ENCODE measurements around the gene SVEP1. TPM values are rescaled to one million over a fixed set of nuclear protein-coding genes. Genes with fewer than 3 reads are reported as not detected.

Gene SVEP1
- total RNA-seq, 4 donors from 2014 or later: 6.1 to 40.1 (median 17.3) TPM

DNA sequence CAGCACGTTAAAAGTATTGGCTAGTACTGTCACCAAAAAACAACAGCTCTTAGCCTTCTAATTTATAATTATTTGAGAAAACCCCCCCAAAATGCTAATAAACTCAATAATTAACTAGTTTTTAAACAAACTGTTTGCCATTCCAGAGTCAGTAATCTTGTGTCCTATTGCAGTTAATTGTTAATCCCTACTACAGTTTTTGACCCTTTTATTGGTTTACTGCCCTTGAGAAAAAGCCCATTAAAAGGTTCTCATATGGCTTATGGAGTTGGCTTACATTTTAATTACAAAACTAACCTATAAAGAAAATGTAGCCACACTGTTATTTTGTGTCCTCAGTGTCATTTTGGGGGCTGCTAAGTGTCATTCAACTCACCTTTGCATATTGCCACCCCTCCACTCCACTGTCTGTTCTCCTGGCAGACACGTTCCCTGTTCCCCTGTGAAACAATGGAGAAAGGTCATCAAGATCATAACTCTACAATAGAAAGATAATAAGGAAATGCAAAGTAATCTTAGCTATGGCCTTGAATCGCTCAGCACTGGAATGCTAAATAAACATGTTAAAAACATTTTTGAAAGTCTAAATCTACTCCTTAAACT is 190.3 kb downstream of the SVEP1 start:
- no peak overlapping the region for H3K27ac ChIP-seq
- no peaks in the 10 kb centered on the region for H3K27me3 ChIP-seq
- no peaks in the 10 kb centered on the region for H3K9me3 ChIP-seq
- TF ChIP-seq POLR2A (IDR thresholded peaks at IDR 0.05): no peak
- TF ChIP-seq, protein P1, sequence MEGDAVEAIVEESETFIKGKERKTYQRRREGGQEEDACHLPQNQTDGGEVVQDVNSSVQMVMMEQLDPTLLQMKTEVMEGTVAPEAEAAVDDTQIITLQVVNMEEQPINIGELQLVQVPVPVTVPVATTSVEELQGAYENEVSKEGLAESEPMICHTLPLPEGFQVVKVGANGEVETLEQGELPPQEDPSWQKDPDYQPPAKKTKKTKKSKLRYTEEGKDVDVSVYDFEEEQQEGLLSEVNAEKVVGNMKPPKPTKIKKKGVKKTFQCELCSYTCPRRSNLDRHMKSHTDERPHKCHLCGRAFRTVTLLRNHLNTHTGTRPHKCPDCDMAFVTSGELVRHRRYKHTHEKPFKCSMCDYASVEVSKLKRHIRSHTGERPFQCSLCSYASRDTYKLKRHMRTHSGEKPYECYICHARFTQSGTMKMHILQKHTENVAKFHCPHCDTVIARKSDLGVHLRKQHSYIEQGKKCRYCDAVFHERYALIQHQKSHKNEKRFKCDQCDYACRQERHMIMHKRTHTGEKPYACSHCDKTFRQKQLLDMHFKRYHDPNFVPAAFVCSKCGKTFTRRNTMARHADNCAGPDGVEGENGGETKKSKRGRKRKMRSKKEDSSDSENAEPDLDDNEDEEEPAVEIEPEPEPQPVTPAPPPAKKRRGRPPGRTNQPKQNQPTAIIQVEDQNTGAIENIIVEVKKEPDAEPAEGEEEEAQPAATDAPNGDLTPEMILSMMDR (IDR thresholded peaks at IDR 0.05): no peak
- H3K36me3 ChIP-seq: no peaks in the 10 kb centered on the region
- no peaks in the 10 kb centered on the region for H3K4me1 ChIP-seq
- DNase-seq: no peak
- no peak overlapping the region for H3K4me3 ChIP-seq

DNA sequence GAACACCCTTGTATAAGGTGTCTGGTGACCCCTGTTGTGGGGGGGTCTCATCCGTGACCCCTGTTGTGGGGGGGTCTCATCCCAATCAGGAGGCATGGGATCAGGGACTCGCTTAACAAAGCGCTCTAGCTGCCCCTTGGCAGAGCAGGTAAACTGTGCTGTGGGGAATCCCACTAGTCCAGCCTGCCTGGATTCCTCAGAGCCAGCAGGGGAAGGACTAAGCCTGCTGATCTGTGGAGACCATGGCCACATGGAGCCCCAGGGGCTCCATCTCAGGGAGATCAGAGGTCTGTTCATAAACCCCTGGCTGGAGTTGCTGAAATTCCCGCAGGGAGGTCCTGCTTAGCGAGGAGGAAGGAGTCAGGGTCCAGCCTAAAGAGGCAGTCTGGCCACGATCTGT is 196.1 kb downstream of the SVEP1 start:
- TF ChIP-seq, protein P1 (IDR thresholded peaks at IDR 0.05): no peak
- no peak for TF ChIP-seq POLR2A (IDR thresholded peaks at IDR 0.05)
- no peak for DNase-seq
- H3K36me3 ChIP-seq: no peaks in the 10 kb centered on the region
- H3K9me3 ChIP-seq: no peaks in the 10 kb centered on the region
- no peak overlapping the region for H3K27ac ChIP-seq
- no peaks in the 10 kb centered on the region for H3K27me3 ChIP-seq
- H3K4me3 ChIP-seq: no peak overlapping the region
- no peaks in the 10 kb centered on the region for H3K4me1 ChIP-seq

DNA sequence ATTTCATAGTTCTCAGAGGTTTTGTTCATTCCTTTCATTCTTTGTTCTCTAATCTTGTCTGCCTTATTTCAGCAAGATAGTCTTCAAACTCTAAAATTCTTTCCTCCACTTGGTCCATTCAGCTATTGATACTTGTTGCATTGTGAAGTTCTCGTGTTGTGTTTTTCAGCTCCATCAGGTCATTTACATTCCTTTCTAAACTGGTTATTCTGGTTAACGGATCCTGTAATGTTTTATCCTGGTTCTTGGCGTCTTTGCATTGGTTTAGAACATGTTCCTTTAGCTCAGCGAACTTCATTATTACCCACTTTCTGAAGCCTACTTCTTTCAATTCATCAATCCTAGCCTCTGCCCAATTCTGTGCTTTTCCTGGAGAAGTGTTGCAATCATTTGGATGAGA is 196.8 kb downstream of the SVEP1 start:
- no peaks in the 10 kb centered on the region for H3K4me1 ChIP-seq
- H3K4me3 ChIP-seq: no peak overlapping the region
- H3K9me3 ChIP-seq: no peaks in the 10 kb centered on the region

DNA sequence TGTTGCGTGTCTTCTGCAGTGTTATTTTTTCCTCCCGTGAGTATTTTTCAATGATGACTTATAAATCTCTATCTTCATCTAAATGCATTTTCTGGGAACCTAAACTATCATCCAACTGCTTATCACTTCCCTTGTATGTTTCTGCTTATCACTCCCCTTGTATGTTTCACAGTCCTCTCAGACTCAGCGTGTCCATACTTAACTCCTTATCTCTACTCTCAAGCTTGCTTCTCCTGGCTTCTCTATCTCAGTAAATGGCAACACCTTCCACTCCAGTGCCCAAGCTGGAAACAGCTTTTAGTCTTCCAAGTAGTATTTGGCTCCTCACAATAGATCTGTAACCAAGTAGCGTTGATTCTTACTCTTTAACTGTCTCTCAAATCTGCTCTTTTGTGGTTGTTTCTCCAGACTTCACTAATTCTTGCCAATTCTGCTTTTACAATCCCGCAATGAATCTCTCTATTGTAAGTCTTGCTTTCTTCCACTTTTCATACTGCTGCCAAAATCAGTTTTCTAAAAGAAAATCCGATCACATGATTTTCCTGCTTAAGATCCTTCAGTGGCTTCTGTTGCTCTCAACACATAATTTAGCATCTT is 208.0 kb downstream of the SVEP1 start:
- Histone ChIP-seq H3K9me3 (no peaks in the 10 kb centered on the region), H3K36me3 (no peaks in the 10 kb centered on the region), H3K27me3 (no peaks in the 10 kb centered on the region), H3K4me3 (no peak overlapping the region), H3K27ac (no peak overlapping the region), H3K4me1 (no peaks in the 10 kb centered on the region)
- DNase-seq: no peak
- TF ChIP-seq, protein P1 (IDR thresholded peaks at IDR 0.05): no peak
- no peak for TF ChIP-seq POLR2A (IDR thresholded peaks at IDR 0.05)

More for the DNA sequence above, 196.8 kb downstream of the SVEP1 start:
- Histone ChIP-seq H3K27ac (no peak overlapping the region), H3K36me3 (no peaks in the 10 kb centered on the region), H3K27me3 (no peaks in the 10 kb centered on the region)
- DNase-seq: no peak
- TF ChIP-seq POLR2A (IDR thresholded peaks at IDR 0.05): no peak
- TF ChIP-seq, protein P1 (IDR thresholded peaks at IDR 0.05): no peak

DNA sequence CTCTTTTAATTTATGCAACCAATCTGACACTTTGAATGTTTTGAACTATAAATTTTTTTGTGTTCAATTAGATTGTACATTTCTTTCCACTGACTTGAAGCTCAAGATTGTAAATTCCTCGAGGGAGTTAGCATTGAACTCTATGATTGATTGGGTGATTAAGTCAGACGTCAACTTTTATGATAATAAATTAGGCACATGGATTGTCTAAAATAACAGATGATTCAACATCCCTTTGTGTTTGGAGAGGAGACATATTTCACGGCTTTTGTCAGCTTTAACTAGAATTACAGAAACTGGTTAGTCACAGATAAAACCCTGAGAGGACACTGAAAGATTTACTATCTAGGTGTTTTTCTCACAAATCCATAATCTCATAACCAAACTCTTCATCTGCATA is 209.2 kb downstream of the SVEP1 start:
- no peak overlapping the region for H3K4me3 ChIP-seq
- no peak overlapping the region for H3K27ac ChIP-seq
- H3K4me1 ChIP-seq: no peaks in the 10 kb centered on the region
- DNase-seq: no peak
- H3K9me3 ChIP-seq: no peaks in the 10 kb centered on the region
- no peaks in the 10 kb centered on the region for H3K27me3 ChIP-seq
- TF ChIP-seq POLR2A (IDR thresholded peaks at IDR 0.05): no peak
- TF ChIP-seq, protein P1 (IDR thresholded peaks at IDR 0.05): no peak
- no peaks in the 10 kb centered on the region for H3K36me3 ChIP-seq

All from Peyer's patch (tissue), 4 donors.